VCaP (cell line): ENCODE results near the gene SYNDIG1.

Source experiments
- H3K27ac ChIP-seq: fragments of 450-650 bp; 2 replicates; pipeline ENCODE4 v1.5.1; 2017
- TF ChIP-seq, protein P1 (sequence below): fragments of 450-650 bp; conservative IDR thresholded peaks from 2 replicates; pipeline ENCODE4 v1.5.1; 2017; ENCODE audit warnings: mild to moderate bottlenecking, moderate library complexity

The SYNDIG1 gene

DNA sequence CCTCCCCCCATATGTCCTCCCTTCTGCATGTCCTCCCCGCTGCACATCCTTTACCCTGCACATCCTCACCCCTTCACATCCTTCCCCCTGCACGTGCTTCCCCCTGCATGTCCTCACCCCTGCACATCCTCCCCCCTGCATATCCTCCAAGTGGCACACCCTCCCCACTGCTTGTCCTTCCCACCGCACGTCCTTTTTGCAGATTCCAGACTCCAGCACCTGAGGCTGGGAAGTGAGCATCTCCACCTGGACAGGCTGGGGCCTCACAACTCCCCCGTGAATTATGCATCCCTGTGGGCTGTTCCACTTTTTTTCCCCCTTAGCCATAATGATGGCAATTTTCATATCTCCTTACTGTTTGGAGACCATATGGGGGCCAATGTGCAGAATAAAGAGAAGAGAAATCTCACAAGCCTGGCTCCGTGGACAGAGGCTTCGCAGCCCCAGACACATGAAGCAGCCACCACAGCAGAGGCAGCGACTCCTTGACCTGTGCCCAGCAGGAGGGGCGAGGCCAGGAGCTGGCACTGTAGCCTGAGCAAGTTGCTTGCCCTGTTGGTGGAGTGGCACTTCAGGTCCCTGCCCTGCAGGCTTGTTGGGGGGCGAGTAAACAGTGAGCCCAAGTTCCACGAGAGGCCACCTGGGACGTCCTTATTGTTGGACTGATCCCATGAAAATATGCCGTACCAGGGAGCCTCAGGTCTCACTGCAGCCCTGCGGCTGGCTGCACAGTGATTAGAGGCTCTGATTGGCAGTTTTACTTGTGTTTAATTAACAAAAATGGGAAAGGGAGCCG, 113.1 kb downstream of the SYNDIG1 start:
- no peak overlapping the region for H3K27ac ChIP-seq
- TF ChIP-seq, protein P1, sequence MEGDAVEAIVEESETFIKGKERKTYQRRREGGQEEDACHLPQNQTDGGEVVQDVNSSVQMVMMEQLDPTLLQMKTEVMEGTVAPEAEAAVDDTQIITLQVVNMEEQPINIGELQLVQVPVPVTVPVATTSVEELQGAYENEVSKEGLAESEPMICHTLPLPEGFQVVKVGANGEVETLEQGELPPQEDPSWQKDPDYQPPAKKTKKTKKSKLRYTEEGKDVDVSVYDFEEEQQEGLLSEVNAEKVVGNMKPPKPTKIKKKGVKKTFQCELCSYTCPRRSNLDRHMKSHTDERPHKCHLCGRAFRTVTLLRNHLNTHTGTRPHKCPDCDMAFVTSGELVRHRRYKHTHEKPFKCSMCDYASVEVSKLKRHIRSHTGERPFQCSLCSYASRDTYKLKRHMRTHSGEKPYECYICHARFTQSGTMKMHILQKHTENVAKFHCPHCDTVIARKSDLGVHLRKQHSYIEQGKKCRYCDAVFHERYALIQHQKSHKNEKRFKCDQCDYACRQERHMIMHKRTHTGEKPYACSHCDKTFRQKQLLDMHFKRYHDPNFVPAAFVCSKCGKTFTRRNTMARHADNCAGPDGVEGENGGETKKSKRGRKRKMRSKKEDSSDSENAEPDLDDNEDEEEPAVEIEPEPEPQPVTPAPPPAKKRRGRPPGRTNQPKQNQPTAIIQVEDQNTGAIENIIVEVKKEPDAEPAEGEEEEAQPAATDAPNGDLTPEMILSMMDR = no peak

DNA sequence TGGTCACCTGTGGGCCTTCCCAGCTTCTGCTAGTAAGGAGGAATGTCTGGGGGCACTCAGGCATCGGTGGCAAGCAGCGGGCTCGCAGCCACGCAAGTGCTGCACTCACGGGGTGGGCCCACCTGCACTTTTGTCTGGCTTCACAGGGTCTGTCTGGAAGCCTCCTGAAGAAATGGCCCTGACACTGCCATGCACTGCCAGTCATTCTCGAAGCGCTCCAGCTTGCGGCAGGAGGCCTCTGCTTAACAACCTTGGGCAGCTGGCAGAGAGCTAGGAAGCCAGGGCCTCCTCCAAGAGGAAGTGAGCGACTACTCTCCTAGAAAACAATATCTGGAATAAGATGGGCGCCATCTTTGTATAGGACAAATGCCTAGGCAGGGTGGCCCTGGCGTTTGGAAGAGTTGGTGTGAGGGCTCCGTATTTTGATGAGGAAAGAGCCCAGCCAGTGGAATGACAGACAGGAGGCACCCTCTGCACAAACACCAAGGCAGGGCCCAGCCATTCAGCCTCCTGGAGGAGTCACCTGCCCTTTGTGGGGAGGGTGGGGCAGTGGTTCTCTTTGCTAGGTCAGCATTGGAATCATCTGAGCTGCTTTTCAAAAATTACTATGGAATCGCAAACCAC, 113.9 kb downstream of the SYNDIG1 start:
- TF ChIP-seq, protein P1 = no peak
- no peak overlapping the region for H3K27ac ChIP-seq

DNA sequence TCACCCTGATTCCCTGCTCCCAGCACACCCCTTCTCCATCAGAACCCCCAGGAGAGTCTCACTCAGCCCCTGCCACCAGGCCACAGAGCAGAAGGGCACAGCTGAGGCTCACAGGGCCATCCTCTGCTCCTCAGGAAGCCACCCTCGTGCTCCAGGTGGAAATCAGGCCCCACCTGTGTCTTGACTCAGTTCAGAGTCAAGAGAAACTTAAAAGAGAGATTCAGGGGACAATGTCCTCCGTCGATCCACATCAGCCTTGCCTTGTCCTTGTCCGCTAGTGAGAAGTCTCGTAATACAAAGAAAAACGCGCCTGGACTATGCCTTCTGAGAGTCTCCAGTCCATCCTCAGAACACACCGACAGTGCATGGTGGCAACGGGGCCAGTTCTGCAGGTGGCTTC, 114.6 kb downstream of the SYNDIG1 start:
- TF ChIP-seq, protein P1 = no peak
- H3K27ac ChIP-seq = no peak overlapping the region

DNA sequence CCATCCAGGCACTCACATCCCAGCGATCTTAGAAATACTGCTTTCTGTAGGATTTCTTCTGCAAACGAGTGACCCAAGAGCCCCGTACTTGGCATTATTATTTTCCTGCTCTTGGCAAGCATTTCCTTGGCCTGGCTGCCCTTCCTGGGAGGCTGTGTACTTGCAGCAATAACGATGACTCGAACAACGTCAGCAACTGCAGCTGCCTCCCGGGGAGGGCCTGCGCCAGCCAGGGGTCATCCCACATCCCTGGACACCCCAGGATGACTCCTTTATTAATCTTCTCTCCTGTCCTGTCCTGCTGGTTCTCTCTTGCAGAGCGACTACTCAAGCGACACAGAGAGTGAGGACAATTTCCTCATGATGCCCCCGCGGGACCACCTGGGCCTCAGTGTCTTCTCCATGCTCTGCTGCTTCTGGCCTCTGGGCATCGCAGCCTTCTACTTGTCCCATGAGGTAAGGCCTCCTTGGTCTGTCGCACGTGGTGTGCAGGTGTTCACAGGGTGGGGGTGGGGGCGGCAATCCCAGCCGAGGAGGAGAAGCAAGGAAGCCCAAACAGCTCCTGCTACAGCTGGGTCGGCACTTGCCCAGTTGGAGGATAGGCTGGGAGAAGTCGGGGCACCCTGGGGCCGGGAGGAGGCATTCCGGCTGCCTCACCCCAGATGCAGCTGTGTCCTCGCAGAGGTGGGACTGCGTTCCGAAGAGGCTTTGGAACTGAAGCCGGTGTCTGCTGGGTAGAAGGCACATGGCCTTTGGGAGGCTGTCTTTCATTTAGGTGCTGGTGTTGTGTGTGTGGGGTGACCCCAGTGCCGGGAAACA, 115.3 kb downstream of the SYNDIG1 start:
- H3K27ac ChIP-seq = no peak overlapping the region

DNA sequence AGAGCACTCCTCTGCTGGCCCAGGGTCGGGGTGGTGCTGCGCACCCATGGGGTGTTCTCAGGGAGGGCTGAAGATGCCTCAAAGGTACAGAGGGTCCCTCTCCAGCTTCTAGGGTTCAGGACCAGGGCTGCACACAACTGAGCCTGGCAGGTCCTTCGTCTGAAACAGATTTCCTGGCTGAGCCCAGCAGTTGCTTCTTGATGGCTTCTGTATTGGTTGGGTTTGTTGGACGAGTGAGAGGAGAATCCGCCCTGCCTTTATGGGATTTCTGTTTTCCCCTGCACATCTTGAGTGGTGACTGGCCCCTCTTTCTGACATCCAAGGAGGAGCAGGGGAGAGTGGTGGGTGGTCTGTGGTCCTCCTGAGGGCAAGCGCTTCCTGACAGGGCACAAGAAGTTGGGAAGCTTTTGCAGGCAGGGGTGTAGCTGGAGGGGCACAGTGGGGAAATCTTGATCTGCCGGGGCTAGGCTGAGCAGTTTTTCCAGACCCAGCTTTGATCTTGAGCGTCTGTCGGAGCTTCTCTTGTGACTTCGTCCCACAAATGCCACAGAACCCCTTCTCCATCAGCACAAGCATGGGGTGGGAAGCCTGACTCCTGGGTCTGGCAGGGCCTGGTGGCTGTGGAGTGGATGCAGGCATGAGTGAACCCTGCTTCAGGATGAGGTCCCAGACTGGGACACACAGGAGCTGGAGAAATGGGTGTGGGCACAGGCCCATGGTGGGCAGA, 116.5 kb downstream of the SYNDIG1 start:
- no peak overlapping the region for H3K27ac ChIP-seq
- TF ChIP-seq, protein P1 = no peak

More for the DNA sequence above, 115.3 kb downstream of the SYNDIG1 start:
- TF ChIP-seq, protein P1 = no peak

DNA sequence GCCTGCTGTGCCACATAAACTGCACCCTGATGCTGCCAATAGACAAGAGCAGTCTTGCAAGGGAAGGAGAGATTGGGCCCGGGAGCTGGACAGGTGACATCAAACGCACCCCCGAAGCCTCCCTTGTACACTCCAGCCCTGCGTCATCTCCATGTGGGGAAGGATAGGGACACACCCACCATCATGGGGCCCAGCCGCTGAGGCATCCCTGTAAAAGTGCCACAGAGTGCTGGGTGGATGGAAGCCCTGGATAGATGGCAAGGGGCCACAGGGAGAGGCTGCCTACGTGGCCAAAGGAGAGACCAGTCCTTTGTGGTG, 117.1 kb downstream of the SYNDIG1 start:
- TF ChIP-seq, protein P1 = no peak
- H3K27ac ChIP-seq = no peak overlapping the region
